IgD-negative memory B cell (primary cell): ENCODE measurements around the gene POU2F2. TPM values are rescaled to one million over a fixed set of nuclear protein-coding genes. Genes with fewer than 3 reads are reported as not detected.

Source experiments
- H3K27ac Mint-ChIP-seq, 3 donors: one replicate each; pipeline ENCODE4 v1.8.0; 2020 to 2022; ENCODE audit warnings: mild to moderate bottlenecking in 3 of 3, mixed read lengths in 3 of 3, moderate library complexity in 1 of 3
- H3K27me3 Mint-ChIP-seq: one replicate; pipeline ENCODE4 v1.8.0; 2021; ENCODE audit warnings: mixed read lengths
- H3K36me3 Mint-ChIP-seq: one replicate; pipeline ENCODE4 v1.8.0; 2020; ENCODE audit warnings: mild to moderate bottlenecking, mixed read lengths
- H3K4me1 Mint-ChIP-seq, 3 donors: one replicate each; pipeline ENCODE4 v1.8.0; 2020 to 2022; ENCODE audit warnings: mixed read lengths in 3 of 3, mild to moderate bottlenecking in 1 of 3
- H3K4me3 Mint-ChIP-seq, 4 donors: one replicate each; pipeline ENCODE4 v1.8.0; 2020 to 2022; ENCODE audit warnings: mild to moderate bottlenecking in 4 of 4, mixed read lengths in 4 of 4, moderate library complexity in 3 of 4
- H3K9me3 Mint-ChIP-seq, 3 donors: one replicate each; pipeline ENCODE4 v1.8.0; 2020 to 2021; ENCODE audit warnings: mixed read lengths in 3 of 3, mild to moderate bottlenecking in 1 of 3
- polyA plus RNA-seq: library from polyadenylated mRNA; unstranded; fragments of 300-500 nt; fragmentation: Illumina TruSeq; gene quantifications from one replicate; pipeline ENCODE4 v1.2.3, GENCODE V29; 2021

POU2F2 gene
- polyA plus RNA-seq, result 89.1 TPM

DNA sequence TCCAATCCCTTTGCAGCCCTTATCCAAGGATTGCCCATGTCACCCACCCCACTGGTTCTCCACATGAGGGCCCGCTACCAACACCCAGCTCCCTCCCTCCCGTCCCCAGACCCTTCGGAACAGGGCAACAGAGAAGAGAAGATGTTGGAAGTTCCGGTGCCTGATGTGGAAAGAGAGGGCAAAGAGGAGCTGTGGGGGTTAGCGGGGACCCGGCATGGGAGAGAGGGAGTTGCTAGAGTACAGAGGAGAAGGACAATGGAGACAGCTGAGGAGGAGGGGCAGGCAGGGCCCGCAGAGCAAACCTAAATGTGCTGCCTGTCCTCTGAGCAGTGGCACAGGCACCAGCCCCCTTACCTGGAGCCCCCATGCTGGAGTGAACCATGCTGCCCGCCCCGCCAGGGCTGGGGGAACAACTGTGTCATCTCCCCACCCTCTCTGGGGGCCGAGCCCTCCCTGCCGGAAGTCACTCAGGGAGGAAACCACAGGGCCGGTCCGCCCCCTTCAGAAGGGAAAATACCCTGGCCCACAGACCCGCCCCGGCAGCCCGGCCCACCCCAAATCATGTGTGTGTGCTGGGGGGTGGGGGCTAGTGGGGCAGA is at the start of gene POU2F2:
Gene POU2F2, minus strand, starts transcription at position 417 of the 599 bp plus-strand sequence. Its CDS starts 35 bp downstream, at position 382.
- H3K27ac Mint-ChIP-seq, result peak within 1 kb of the TSS; percentile 90 to 98 (median 97)
- peak within 1 kb of the TSS; percentile 84 to 99 (median 95) for H3K4me3 Mint-ChIP-seq
- peaks cover 19 to 55% (median 46%) of the 10 kb centered on the region in 3 donors for H3K4me1 Mint-ChIP-seq
- H3K27me3 Mint-ChIP-seq, result no peaks in the 10 kb centered on the region
- H3K9me3 Mint-ChIP-seq, result no peaks in the 10 kb centered on the region
- H3K36me3 Mint-ChIP-seq, result peaks cover 8% of the 10 kb centered on the region

DNA sequence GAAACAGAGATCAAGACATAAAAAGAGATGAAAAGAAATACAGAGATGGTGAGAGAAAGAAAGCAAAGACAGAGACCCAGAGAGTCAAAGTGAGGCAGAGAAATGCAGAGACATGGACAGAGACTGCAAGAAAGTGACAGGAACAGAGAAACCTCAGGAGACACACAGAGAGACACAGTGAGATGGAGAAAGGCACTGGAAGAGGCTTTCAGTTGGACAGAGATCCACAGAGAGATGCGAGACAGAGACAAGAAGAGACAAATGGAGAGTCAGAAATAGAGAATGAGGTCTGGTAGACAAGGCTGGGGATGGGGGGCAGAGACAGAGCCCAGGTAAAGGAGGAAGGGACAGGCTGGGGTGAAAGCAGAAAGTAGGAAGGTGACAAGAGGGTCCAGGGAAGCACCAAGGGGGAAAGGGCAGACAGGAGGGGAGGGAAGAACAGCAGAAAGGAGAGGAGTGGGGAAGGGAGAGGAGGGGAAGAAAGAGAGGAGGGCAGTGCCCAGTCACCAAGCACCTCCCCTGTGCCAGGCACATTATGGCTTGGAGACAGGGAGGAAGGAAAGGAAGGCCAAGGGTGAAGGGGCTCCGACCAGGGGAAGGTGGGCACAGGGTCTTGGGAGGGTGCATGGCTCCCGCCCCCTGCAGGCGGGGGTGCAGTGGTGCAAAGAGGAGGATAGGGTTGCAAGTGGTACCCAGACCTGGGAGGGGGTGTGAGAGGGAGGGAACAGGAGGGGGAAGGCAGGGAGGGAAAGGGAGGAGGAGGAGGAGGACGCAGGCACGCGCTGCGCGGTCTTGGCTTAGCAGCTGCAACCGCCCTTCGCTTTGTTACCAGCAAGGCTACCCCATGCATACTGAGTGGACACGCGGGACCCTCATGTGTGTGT is 46.8 kb upstream of the POU2F2 start:
- Mint-ChIP-seq H3K4me3 (peak overlapping the region in 1 of 4 donors; percentile 34), H3K4me1 (peaks cover 16 to 18% (median 17%) of the 10 kb centered on the region in 3 donors), H3K27ac (no peak overlapping the region), H3K9me3 (no peaks in the 10 kb centered on the region), H3K27me3 (peaks cover 19% of the 10 kb centered on the region), H3K36me3 (no peaks in the 10 kb centered on the region)

DNA sequence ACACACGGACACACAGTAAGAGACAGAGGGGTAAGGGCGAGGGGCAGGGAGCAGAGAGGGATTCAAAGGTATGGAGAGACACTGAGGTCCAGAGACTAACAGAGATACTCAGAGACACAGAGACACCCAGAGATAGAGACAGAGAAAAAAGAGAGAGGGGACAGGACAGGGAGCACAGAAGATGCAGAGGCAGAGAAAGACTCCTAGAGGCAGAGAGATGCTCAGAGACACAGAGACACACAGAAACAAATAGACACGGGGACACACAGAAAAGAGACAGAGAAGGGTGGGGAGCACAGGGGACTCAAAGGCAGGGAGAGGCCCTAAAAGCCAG is 45.4 kb upstream of the POU2F2 start:
- Mint-ChIP-seq H3K4me1 (peaks cover 14 to 16% (median 14%) of the 10 kb centered on the region in 3 donors), H3K9me3 (no peaks in the 10 kb centered on the region), H3K27me3 (peaks cover 19% of the 10 kb centered on the region), H3K36me3 (no peaks in the 10 kb centered on the region), H3K27ac (no peak overlapping the region), H3K4me3 (no peak overlapping the region)

DNA sequence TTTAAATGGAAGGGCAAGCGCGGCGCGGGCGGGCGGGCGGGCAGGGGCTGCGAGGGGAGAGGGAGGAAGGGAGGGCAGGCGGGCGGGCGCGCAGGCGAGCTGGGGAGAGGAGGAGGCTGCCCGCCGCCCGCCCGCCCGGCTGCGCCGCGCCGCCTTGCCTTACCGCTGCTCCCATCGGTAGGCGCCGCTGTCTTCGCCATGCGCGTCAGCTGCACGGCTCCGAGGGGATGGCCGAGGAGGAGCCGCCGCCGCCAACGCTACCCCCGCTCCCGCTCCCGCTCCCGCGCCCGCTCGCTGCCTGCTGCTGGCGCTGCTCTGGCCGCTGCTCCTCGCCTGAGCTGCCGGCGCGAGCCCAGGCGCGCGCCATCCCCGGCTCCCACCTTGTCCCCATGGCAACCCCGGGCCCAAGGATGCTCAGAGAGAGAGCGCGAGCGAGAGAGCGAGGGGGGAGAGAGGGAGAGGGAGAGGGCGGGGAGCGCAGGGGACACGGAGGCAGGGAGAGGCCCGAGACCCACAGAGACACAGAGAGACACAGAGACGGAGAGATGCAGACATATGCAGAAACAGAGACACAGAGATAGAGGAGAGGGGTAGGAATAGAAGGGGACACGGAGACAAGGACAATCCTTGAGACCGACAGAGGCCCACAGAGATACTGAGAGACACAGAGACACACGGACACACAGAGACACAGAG is 44.9 kb upstream of the POU2F2 start:
- H3K4me1 Mint-ChIP-seq, result peaks cover 9 to 11% (median 10%) of the 10 kb centered on the region in 3 donors
- peaks cover 18% of the 10 kb centered on the region for H3K27me3 Mint-ChIP-seq
- no peak overlapping the region for H3K4me3 Mint-ChIP-seq
- no peaks in the 10 kb centered on the region for H3K36me3 Mint-ChIP-seq
- no peaks in the 10 kb centered on the region for H3K9me3 Mint-ChIP-seq
- no peak overlapping the region for H3K27ac Mint-ChIP-seq

DNA sequence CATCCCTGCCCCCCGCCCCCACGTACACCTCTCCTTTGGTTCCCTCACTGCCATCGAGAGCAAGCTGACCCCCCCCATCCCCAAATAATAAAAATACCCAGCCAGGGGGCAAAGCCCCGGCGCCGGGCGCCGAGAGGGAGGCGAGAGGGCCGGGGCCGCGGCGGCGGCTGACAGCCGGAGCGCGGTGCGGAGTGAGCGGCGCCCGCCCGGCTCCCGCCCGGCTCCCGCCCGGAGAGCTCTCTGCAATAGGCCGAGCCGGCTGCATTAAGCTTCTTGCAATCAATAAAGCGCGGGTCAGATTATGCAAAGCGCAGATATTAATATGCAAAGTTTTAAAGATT is 44.4 kb upstream of the POU2F2 start:
- Mint-ChIP-seq H3K27ac (no peak overlapping the region), H3K27me3 (peaks cover 17% of the 10 kb centered on the region), H3K4me1 (peaks cover 6% of the 10 kb centered on the region in 3 donors), H3K4me3 (peak overlapping the region; percentile 74 to 95 (median 86)), H3K36me3 (no peaks in the 10 kb centered on the region), H3K9me3 (no peaks in the 10 kb centered on the region)

DNA sequence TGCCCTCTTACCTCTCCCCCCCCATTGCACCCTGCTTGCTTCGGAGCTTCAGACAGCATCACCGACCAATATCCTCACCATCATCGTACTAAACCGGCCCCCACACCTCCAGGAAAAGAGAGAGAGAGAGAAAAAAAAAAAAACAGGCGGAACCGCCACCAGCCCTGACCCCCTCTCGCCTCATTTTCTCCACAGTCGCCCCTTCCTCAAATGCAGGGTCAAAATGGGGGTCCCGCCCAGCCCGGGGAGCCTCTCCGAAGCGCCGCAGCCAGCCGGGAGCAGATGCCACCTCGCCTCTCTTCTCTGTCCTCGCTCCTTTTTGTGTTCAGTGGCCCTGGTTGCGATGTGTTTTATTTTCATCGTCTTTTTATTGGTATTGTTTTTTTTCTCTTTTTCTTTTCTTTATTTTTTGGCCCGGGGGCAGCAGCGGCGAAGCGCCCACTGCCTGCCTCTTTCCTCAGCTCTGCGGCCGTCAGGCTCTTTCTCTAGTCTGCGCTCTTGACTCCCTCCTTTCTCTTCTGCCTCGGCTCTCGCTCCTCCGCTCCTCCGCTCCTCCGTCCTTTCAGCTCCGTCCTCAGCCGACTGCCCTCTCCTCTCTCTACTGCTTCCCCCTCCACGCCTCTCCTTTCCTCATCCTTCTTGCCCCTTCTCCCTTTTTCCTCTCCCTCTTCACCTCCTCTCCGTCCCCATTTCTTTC is 43.9 kb upstream of the POU2F2 start:
- Mint-ChIP-seq H3K27me3 (peaks cover 17% of the 10 kb centered on the region), H3K4me1 (peaks cover 6% of the 10 kb centered on the region in 3 donors), H3K4me3 (peak overlapping the region; percentile 74 to 95 (median 86))

DNA sequence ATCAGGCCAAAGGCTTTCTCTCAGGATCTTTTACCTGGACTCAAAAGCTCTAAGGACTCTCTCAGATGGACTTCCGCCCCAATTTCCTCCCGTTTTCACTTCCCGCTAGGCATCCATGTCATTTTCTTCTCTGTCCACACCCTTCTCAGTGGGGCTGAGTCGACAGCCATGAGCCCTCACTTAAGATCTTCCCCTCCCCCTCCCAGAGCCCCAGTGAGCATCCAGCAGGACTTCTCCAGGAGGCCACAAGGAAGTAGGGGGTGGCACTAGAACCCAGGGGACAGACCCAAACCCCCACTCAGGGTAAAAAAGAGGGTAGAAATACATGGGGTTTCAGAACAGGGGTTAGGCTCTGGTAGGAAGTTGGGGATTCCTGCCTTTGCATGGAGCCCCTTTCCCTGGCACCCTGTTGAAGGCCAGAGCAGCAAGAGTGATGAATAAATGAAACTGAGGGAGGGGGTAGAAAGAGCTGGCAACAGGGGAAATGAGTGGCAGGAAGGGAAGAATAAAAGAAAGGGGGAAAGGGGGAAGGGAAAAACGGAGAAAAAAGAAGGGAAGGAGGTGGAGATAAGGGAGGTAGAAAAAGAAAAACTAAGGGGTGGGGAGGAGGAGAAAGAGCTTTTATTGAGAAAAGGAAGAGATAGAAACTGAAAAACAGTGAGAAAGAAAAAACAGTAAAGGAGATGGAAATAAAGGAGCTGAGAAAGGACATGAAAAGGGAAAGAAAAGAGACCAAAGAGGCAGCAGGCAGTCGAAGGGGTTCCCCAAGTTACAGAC is 42.9 kb upstream of the POU2F2 start:
- Mint-ChIP-seq H3K9me3 (no peaks in the 10 kb centered on the region), H3K36me3 (no peaks in the 10 kb centered on the region), H3K27ac (no peak overlapping the region), H3K4me3 (peak overlapping the region in 3 of 4 donors; percentile 74 to 95 (median 81)), H3K27me3 (peaks cover 17% of the 10 kb centered on the region), H3K4me1 (peaks cover 5 to 6% (median 6%) of the 10 kb centered on the region in 3 donors)

More for the DNA sequence above, 43.9 kb upstream of the POU2F2 start:
- H3K27ac Mint-ChIP-seq, result no peak overlapping the region
- no peaks in the 10 kb centered on the region for H3K9me3 Mint-ChIP-seq
- no peaks in the 10 kb centered on the region for H3K36me3 Mint-ChIP-seq

DNA sequence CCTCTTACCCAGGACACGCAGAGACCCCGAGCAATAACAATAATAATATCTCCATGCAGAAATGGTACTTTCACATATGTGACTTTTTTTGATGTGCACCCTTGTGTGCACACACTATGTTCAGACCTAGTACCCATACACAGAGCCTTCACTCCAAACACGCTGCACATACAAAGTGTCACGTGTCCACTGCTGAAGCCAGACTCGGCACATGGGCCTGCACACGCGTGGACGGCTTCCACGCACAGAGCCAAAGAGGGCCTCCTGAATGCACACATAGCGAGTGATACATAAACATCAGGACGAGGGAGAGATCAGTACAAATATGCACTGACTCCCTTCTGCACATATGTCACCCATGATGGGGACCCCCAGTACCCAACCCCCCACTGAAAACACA is 41.9 kb upstream of the POU2F2 start:
- Mint-ChIP-seq H3K4me3 (peak overlapping the region in 1 of 4 donors; percentile 19), H3K4me1 (peaks cover 4 to 6% (median 6%) of the 10 kb centered on the region in 3 donors), H3K27me3 (peaks cover 10% of the 10 kb centered on the region)

DNA sequence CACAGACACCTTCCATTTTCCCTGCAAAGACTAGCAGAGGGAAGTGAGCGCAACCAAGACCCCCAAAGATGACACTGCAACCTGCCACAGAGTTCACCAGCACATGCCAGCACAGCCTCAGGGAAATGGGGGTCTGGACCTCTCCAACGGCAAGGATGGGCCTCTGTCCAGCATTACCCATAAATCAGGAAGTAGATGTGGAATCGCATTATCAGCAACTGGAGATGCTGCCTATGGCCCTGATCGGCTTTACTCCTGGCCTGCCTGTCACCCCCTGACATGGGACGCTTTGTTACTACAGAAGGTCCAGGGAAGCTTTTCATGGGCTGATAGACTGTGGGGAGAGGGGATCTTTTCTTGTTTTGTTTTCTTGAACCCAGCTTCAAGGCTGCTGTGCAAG is 41.4 kb upstream of the POU2F2 start:
- Mint-ChIP-seq H3K4me3 (peak overlapping the region in 1 of 4 donors; percentile 40), H3K4me1 (peaks cover 4 to 6% (median 6%) of the 10 kb centered on the region in 3 donors), H3K27me3 (peaks cover 10% of the 10 kb centered on the region), H3K36me3 (peaks cover 2% of the 10 kb centered on the region), H3K9me3 (no peaks in the 10 kb centered on the region), H3K27ac (no peak overlapping the region)

More for the DNA sequence above, 41.9 kb upstream of the POU2F2 start:
- Mint-ChIP-seq H3K36me3 (peaks cover 2% of the 10 kb centered on the region), H3K9me3 (no peaks in the 10 kb centered on the region), H3K27ac (no peak overlapping the region)

DNA sequence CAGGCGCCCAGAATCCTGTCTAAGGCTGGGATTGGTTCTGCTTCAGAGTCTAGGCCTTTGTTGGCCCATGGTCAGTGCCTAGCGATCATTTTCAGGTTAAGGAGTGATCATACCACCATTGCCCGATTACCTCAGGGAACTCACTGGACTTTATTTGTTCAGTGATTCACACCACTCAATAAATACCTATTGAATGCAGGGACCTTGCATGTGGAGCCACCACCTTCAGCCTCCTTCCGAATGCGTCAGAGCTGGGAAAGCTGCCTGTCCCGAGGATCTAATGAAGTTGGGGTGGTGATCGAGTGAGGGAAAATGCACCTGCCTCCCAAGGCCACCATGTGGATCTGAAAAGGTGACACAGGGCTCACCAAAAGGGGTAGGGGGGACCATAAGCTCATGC is 40.0 kb upstream of the POU2F2 start:
- Mint-ChIP-seq H3K27ac (peak overlapping the region in 1 of 3 donors; percentile 16), H3K36me3 (peaks cover 2% of the 10 kb centered on the region), H3K27me3 (peaks cover 10% of the 10 kb centered on the region), H3K4me3 (no peak overlapping the region), H3K4me1 (peaks cover 4 to 8% (median 6%) of the 10 kb centered on the region in 3 donors), H3K9me3 (no peaks in the 10 kb centered on the region)

DNA sequence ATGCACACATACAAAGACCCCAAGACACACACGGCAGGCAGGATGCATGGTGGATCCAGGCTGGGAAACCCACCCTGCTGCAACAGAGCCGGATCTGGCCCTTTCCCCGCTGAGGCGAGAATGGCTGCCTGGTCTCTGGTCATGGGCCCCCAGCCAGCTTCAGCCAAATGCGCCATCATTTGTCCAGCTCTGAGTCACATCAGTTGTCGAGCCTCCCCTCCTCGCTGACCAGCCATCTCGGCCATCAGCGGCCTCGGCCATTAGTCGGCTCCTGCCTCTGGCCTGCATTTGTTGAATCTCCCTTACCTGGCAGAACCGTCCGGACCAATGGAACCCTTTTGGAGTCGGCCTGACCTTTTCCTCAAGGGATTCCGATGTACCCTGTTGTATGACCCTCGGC is 38.5 kb upstream of the POU2F2 start:
- H3K27ac Mint-ChIP-seq, result no peak overlapping the region
- H3K36me3 Mint-ChIP-seq, result peaks cover 2% of the 10 kb centered on the region
- no peak overlapping the region for H3K4me3 Mint-ChIP-seq
- peaks cover 0 to 3% (median 0%) of the 10 kb centered on the region in 3 donors for H3K4me1 Mint-ChIP-seq
- no peaks in the 10 kb centered on the region for H3K9me3 Mint-ChIP-seq
- peaks cover 4% of the 10 kb centered on the region for H3K27me3 Mint-ChIP-seq

DNA sequence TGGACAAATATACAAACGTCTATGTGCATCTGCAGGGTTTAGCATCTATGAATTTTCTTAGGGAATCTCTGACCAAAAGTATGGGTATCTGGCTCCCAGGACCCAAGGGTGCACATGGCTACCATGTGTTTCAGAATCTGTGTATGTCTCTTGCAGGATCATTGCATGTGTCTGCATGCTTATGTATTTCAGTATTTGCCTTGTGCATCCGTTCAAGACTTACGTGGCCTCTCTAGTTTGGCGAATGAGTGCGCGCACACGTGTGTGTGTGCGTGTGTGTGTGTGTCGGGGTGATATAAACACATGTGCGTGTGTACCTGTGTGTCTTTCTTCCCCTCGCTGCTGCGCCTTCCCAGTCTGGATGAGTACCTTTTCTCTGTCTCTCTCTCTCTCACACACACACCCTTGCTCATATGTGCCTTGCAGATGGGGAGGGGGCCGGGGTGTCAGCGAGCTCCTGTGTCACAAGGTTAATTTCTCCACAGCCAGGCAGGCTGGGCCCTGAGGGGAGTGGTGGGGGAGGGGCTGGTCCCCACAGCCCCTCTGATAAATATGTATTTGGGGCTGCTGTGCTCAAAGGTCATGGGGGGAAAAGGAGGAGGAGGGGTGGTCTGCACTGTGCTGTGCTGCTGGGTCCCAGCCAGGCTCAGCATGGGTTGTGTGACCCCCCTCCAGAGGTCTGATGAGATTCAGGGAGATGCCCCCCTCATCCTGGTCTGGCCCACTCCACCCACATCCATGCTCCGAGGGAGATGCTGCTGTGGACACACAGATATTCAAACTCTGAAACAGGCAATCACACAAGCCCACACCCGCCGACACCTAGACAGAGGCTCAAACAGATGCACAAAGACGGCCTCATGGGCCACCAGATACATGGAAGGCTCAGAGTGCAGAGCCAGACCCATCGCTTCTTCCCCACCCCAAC is 37.5 kb upstream of the POU2F2 start:
- H3K27ac Mint-ChIP-seq, result no peak overlapping the region
- H3K9me3 Mint-ChIP-seq, result no peaks in the 10 kb centered on the region
- peaks cover 0 to 3% (median 0%) of the 10 kb centered on the region in 3 donors for H3K4me1 Mint-ChIP-seq
- no peaks in the 10 kb centered on the region for H3K27me3 Mint-ChIP-seq
- peaks cover 2% of the 10 kb centered on the region for H3K36me3 Mint-ChIP-seq
- H3K4me3 Mint-ChIP-seq, result no peak overlapping the region

DNA sequence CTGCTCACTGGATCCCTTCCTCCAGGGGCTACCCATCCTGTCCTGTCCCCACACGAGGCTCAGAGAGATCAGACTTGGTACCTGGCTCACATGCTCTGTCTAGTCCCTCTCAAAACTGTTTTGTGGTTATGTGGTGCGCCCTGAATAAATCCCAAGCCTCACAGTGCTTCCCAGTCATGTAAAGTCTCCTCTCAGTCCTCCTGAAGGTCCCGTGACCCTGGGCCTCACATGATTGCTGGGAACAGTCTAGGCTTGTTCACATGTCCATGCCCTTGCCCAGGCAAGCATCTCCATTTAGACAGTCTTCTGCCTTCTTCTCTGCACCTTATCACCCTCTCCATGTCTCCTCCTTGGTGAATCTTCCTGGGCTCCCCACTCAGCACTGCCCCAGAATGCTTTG is 36.0 kb upstream of the POU2F2 start:
- Mint-ChIP-seq H3K9me3 (no peaks in the 10 kb centered on the region), H3K4me1 (peaks cover 0 to 3% (median 0%) of the 10 kb centered on the region in 3 donors), H3K27ac (no peak overlapping the region), H3K36me3 (peaks cover 2% of the 10 kb centered on the region), H3K27me3 (no peaks in the 10 kb centered on the region), H3K4me3 (no peak overlapping the region)
